H1 (cell line): ENCODE measurements around the gene AIF1L. TPM values are rescaled to one million over a fixed set of nuclear protein-coding genes. Genes with fewer than 3 reads are reported as not detected.

Experiments used
- CTCF ChIA-PET: fragments of 300-600 bp; sonication (Branson Sonifier 250); formaldehyde crosslinking; loops from one replicate; lab custom pipeline; 2021; ENCODE audit not compliant: partially characterized antibody; lab: Charles Lee
- POLR2A ChIA-PET: fragments of 300-600 bp; sonication (Branson Sonifier 250); formaldehyde crosslinking; loops from one replicate; lab custom pipeline; 2021; ENCODE audit warnings: inconsistent platforms; ENCODE audit not compliant: partially characterized antibody; lab: Charles Lee
- DNase-seq, 2 experiments: peaks; one replicate each; pipeline versions ENCODE4 v3.0.0 to v3.0.0-alpha.2; 2010 to 2022; ENCODE audit warnings: low spot score in 2 of 2, low read depth in 1 of 2, mixed read lengths in 1 of 2
- FAIRE-seq: peaks from 2 replicates; lab custom pipeline; 2011; peaks lifted over from hg19 to GRCh38; lab: Jason Lieb, UNC
- H2AFZ ChIP-seq: 2 replicates; pipeline ENCODE4 v1.8.1; 2012; ENCODE audit warnings: low read length, inconsistent platforms
- H2AK5ac ChIP-seq: 2 replicates; pipeline ENCODE4 v1.6.1; 2013; ENCODE audit warnings: low read depth, low read length
- H2BK120ac ChIP-seq: replicated peaks from 2 replicates; pipeline ENCODE3; 2013; ENCODE audit warnings: low read depth, low read length, inconsistent platforms
- H2BK12ac ChIP-seq: 2 replicates; pipeline ENCODE4 v1.6.1; 2013; ENCODE audit warnings: low read depth, low read length
- H2BK15ac ChIP-seq: 2 replicates; pipeline ENCODE4 v1.6.1; 2013; ENCODE audit warnings: low read length
- H2BK20ac ChIP-seq: 2 replicates; pipeline ENCODE4 v1.6.1; 2013; ENCODE audit warnings: low read length
- H2BK5ac ChIP-seq: 2 replicates; pipeline ENCODE4 v1.6.1; 2013; ENCODE audit warnings: low read depth, low read length
- H3K14ac ChIP-seq: 2 replicates; pipeline ENCODE4 v1.6.1; 2013; ENCODE audit warnings: inconsistent platforms; ENCODE audit not compliant: insufficient read length
- H3K18ac ChIP-seq: 2 replicates; pipeline ENCODE4 v1.6.1; 2013; ENCODE audit warnings: low read length; ENCODE audit errors: extremely low read depth
- H3K23ac ChIP-seq: 2 replicates; pipeline ENCODE4 v1.6.1; 2013; ENCODE audit warnings: inconsistent platforms; ENCODE audit not compliant: insufficient read length
- H3K23me2 ChIP-seq: 2 replicates; pipeline ENCODE4 v1.6.1; 2013; ENCODE audit warnings: low read depth, low read length
- H3K27ac ChIP-seq: 2 replicates; pipeline ENCODE4 v1.6.1; 2011; ENCODE audit warnings: low read depth, low read length, inconsistent platforms
- H3K27me3 ChIP-seq, 4 experiments: replicated peaks in 1 of 4; 1 replicate in 1 of 4; 2 replicates in 3 of 4; pipeline versions ENCODE4 v1.6.1 to v1.8.1; 2011 to 2013; ENCODE audit warnings: low read length in 3 of 4, mild to moderate bottlenecking in 3 of 4, inconsistent platforms in 2 of 4, mixed read lengths in 2 of 4, moderate library complexity in 1 of 4; ENCODE audit not compliant: control insufficient read depth in 3 of 4, insufficient read depth in 3 of 4; ENCODE audit errors: extremely low read depth in 1 of 4
- H3K36me3 ChIP-seq, 4 experiments: 2 replicates each; pipeline versions ENCODE4 v1.6.1 to v1.8.1; 2011 to 2013; ENCODE audit warnings: mild to moderate bottlenecking in 4 of 4, low read length in 3 of 4, moderate library complexity in 2 of 4, control low read depth in 1 of 4, inconsistent platforms in 1 of 4; ENCODE audit not compliant: insufficient read depth in 4 of 4, control insufficient read depth in 2 of 4
- H3K4ac ChIP-seq: replicated peaks from 2 replicates; pipeline ENCODE3; 2013; ENCODE audit warnings: low read length, low read depth, mixed read lengths, inconsistent platforms; ENCODE audit not compliant: insufficient read length
- H3K4me1 ChIP-seq, 4 experiments: replicated peaks in 1 of 4; 1 replicate in 1 of 4; 2 replicates in 3 of 4; pipeline versions ENCODE4 v1.6.1 to v1.8.1; 2011 to 2013; ENCODE audit warnings: low read length in 3 of 4, inconsistent platforms in 2 of 4, mixed read lengths in 1 of 4; ENCODE audit not compliant: insufficient read depth in 4 of 4, control insufficient read depth in 3 of 4
- H3K4me2 ChIP-seq, 2 experiments: 2 replicates each; pipeline versions ENCODE4 v1.6.1 to v1.8.1; 2011 to 2013; ENCODE audit warnings: low read depth in 2 of 2, low read length in 2 of 2, control low read depth in 1 of 2, inconsistent platforms in 1 of 2, mild to moderate bottlenecking in 1 of 2; ENCODE audit not compliant: insufficient read depth in 1 of 2
- H3K4me3 ChIP-seq, 4 experiments: fragments of 200-600, 300-600 bp in 1 of 4; sonication (generic), shearing (Covaris generic), sonication (Bioruptor Twin) in 1 of 4; 2 replicates each; pipeline versions ENCODE4 v1.5.1 to v1.8.1; 2011 to 2016; ENCODE audit warnings: low read length in 4 of 4, low read depth in 3 of 4, control low read depth in 2 of 4, inconsistent platforms in 2 of 4, mild to moderate bottlenecking in 2 of 4, mixed read lengths in 1 of 4, moderate library complexity in 1 of 4; ENCODE audit not compliant: insufficient read depth in 2 of 4; ENCODE audit errors: extremely low read depth in 1 of 4
- H3K56ac ChIP-seq: replicated peaks from 2 replicates; pipeline ENCODE3; 2013; ENCODE audit warnings: low read depth, mild to moderate bottlenecking, mixed read lengths, low read length, inconsistent platforms; ENCODE audit not compliant: insufficient read length
- H3K79me1 ChIP-seq: 2 replicates; pipeline ENCODE4 v1.6.1; 2013; ENCODE audit warnings: low read depth, low read length, control low read depth
- H3K79me2 ChIP-seq, 2 experiments: 2 replicates each; pipeline versions ENCODE4 v1.6.1 to v1.8.1; 2012 to 2013; ENCODE audit warnings: low read length in 2 of 2, mild to moderate bottlenecking in 2 of 2, inconsistent platforms in 1 of 2; ENCODE audit not compliant: insufficient read depth in 2 of 2, control insufficient read depth in 1 of 2
- H3K9ac ChIP-seq, 4 experiments: replicated peaks in 1 of 4; 1 replicate in 1 of 4; 2 replicates in 3 of 4; pipeline versions ENCODE4 v1.6.1 to v1.8.1; 2011 to 2013; ENCODE audit warnings: low read depth in 3 of 4, low read length in 3 of 4, control low read depth in 2 of 4, mild to moderate bottlenecking in 2 of 4, moderate library complexity in 2 of 4, inconsistent platforms in 1 of 4; ENCODE audit errors: extremely low read depth in 1 of 4
- H3K9me3 ChIP-seq, 2 experiments: 2 replicates each; pipeline versions ENCODE4 v1.6.1 to v1.8.1; 2012 to 2013; ENCODE audit warnings: mild to moderate bottlenecking in 2 of 2, moderate library complexity in 2 of 2, control low read depth in 1 of 2, inconsistent platforms in 1 of 2, low read depth in 1 of 2, low read length in 1 of 2, mixed read lengths in 1 of 2; ENCODE audit not compliant: insufficient read depth in 2 of 2
- H4K20me1 ChIP-seq, 2 experiments: replicated peaks in 1 of 2; 2 replicates each; pipeline versions ENCODE3 to v1.8.1; 2011 to 2013; ENCODE audit warnings: inconsistent platforms in 2 of 2, low read length in 2 of 2, mild to moderate bottlenecking in 1 of 2; ENCODE audit not compliant: insufficient read depth in 2 of 2, control insufficient read depth in 1 of 2
- H4K5ac ChIP-seq: 2 replicates; pipeline ENCODE4 v1.6.1; 2013; ENCODE audit warnings: low read length, low read depth, mixed read lengths, inconsistent platforms; ENCODE audit not compliant: insufficient read length
- H4K8ac ChIP-seq: 2 replicates; pipeline ENCODE4 v1.8.0; 2013; ENCODE audit warnings: mild to moderate bottlenecking, moderate library complexity, low read length, inconsistent platforms; ENCODE audit not compliant: insufficient read depth; ENCODE audit errors: extremely low read depth
- H4K91ac ChIP-seq: replicated peaks from 2 replicates; pipeline ENCODE3; 2013; ENCODE audit warnings: low read length, mixed read lengths, inconsistent platforms; ENCODE audit not compliant: insufficient read length
- BCL11A ChIP-seq, 2 experiments: IDR thresholded peaks; one replicate each; pipeline ENCODE4 v1.6.1; 2011; ENCODE audit warnings: low read depth in 2 of 2, low read length in 2 of 2, mild to moderate bottlenecking in 2 of 2
- BRCA1 ChIP-seq: IDR thresholded peaks from 2 replicates; pipeline ENCODE4 v1.6.1; 2012; ENCODE audit warnings: low read depth, low read length, improper control_type of control experiment
- CBX8 ChIP-seq: fragments of 300-800, 300-1000 bp; sonication (generic); IDR thresholded peaks from 2 replicates; pipeline ENCODE4 v1.7.1; 2016; ENCODE audit warnings: low read depth, low read length, borderline replicate concordance
- CTBP2 ChIP-seq: IDR thresholded peaks from 2 replicates; pipeline ENCODE4 v1.7.0; 2011; ENCODE audit warnings: borderline replicate concordance, mild to moderate bottlenecking, moderate library complexity, mixed read lengths, low read length; ENCODE audit not compliant: insufficient read depth, insufficient read length
- EP300 ChIP-seq, 2 experiments: IDR thresholded peaks; 1 replicate in 1 of 2; 2 replicates in 1 of 2; pipeline ENCODE4 v1.6.1; 2011 to 2012; ENCODE audit warnings: low read depth in 2 of 2, low read length in 2 of 2, mild to moderate bottlenecking in 2 of 2, borderline replicate concordance in 1 of 2, inconsistent platforms in 1 of 2, moderate library complexity in 1 of 2
- GABPA ChIP-seq: IDR thresholded peaks from 2 replicates; pipeline ENCODE4 v1.6.1; 2011; ENCODE audit warnings: mild to moderate bottlenecking, low read length, moderate library complexity, borderline replicate concordance; ENCODE audit not compliant: insufficient read depth
- GTF2F1 ChIP-seq: IDR thresholded peaks from 2 replicates; pipeline ENCODE4 v1.6.1; 2012; ENCODE audit warnings: low read depth, low read length, improper control_type of control experiment, borderline replicate concordance
- KDM1A ChIP-seq: fragments of 200-600, 300-600 bp; sonication (generic); IDR thresholded peaks from 2 replicates; pipeline ENCODE4 v1.7.1; 2016; ENCODE audit warnings: mild to moderate bottlenecking, low read length, borderline replicate concordance
- NANOG ChIP-seq: IDR thresholded peaks from 2 replicates; pipeline ENCODE4 v1.6.1; 2011; ENCODE audit warnings: low read length, low read depth, mild to moderate bottlenecking, inconsistent platforms; ENCODE audit not compliant: insufficient read depth, poor library complexity, severe bottlenecking
- RXRA ChIP-seq: IDR thresholded peaks from 2 replicates; pipeline ENCODE4 v1.6.1; 2011; ENCODE audit warnings: low read depth, mild to moderate bottlenecking, low read length, moderate library complexity; ENCODE audit not compliant: insufficient read depth
- SUZ12 ChIP-seq: fragments of 200-600 bp; sonication (generic); IDR thresholded peaks from 2 replicates; pipeline ENCODE4 v1.6.1; 2012; ENCODE audit warnings: mild to moderate bottlenecking, inconsistent platforms, low read length, moderate library complexity, mixed read lengths
- TBP ChIP-seq: IDR thresholded peaks from 2 replicates; pipeline ENCODE4 v1.6.1; 2011; ENCODE audit warnings: low read depth, low read length, improper control_type of control experiment
- TEAD4 ChIP-seq: IDR thresholded peaks from 2 replicates; pipeline ENCODE4 v1.6.1; 2012; ENCODE audit warnings: low read depth, low read length, inconsistent platforms, mixed read lengths
- YY1 ChIP-seq: IDR thresholded peaks from 2 replicates; pipeline ENCODE4 v1.6.1; 2011; ENCODE audit warnings: low read depth, mild to moderate bottlenecking, low read length
- WGBS, 2 experiments: shearing (Covaris generic) in 1 of 2; methylation state at CpG; one replicate each; pipeline versions ENCODE4 v1.1.6 to v1.1.7; 2013 to 2015; ENCODE audit warnings: low lambda C conversion rate in 2 of 2, mixed read lengths in 2 of 2, inconsistent platforms in 1 of 2, low coverage in 1 of 2, missing lambda C conversion rate in 1 of 2; ENCODE audit not compliant: insufficient replicate concordance in 2 of 2, insufficient coverage in 1 of 2, insufficient read length in 1 of 2; ENCODE audit errors: extremely low coverage in 1 of 2, missing lambda C conversion rate in 1 of 2; 5-methylcytosine and 5-hydroxymethylcytosine counted together
- polyA plus RNA-seq, 7 experiments: library from polyadenylated mRNA; depleted of rRNA in 3 of 7; stranded (reverse) in 5 of 7; unstranded in 2 of 7; fragments of >200 nt in 5 of 7; fragments of 200-250 nt in 2 of 7; gene quantifications; 1 replicate in 5 of 7; 2 replicates in 1 of 7; 4 replicates in 1 of 7; pipeline versions ENCODE4 v1.2.1 to v1.2.3, GENCODE V29; 2011 to 2013; ENCODE audit warnings: missing spikeins in 2 of 7, mixed read lengths in 2 of 7
- total RNA-seq: library from RNA; stranded (reverse); fragmentation: NEBNext Ultra II Directional; extraction: Animal tissue kit (Norgen Biotek cat#: 25700); gene quantifications from 2 replicates; pipeline ENCODE4 v1.2.1, GENCODE V29; 2021

Gene AIF1L
- total and polyA plus RNA-seq, 2 of the 8 experiments (the other 6 are each of a cell fraction or from before 2014, with no cell fraction given): 70.7 to 149 TPM

DNA sequence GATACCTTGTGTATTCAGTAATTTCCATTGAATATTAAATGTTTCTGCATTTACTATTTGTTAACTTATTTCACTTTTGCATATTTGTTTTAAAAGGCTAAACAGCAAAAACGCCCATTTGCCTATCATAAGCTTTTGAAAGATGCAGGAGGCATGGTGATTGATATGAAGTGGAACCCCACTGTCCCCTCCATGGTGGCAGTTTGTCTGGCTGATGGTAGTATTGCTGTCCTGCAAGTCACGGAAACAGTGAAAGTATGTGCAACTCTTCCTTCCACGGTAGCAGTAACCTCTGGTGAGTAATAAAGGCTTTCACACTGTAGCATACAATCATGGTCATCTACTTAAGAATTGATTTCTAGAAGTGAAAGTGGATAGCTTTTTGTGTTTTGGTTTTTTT, 32.9 kb downstream of the AIF1L start:
- Histone ChIP-seq H3K79me1 (peaks cover 6% of the 10 kb centered on the region), H4K8ac (no peak overlapping the region), H2BK12ac (no peak overlapping the region), H4K91ac (no peak overlapping the region), H3K27me3 (no peaks in the 10 kb centered on the region), H2BK20ac (no peak overlapping the region), H4K20me1 (peaks cover 0 to 8% of the 10 kb centered on the region in 2 experiments), H3K23ac (no peak overlapping the region), H3K9ac (no peak overlapping the region), H2BK15ac (no peak overlapping the region), H2AFZ (no peak overlapping the region), H3K4ac (no peak overlapping the region), H3K9me3 (no peaks in the 10 kb centered on the region), H4K5ac (no peak overlapping the region), H3K14ac (no peak overlapping the region), H3K4me3 (no peak overlapping the region), H2BK5ac (no peak overlapping the region), H3K27ac (no peak overlapping the region), H2BK120ac (no peak overlapping the region), H2AK5ac (no peak overlapping the region), H3K56ac (no peak overlapping the region), H3K79me2 (peaks cover 0 to 16% of the 10 kb centered on the region in 2 experiments; a peak in 2 of 4 replicates), H3K4me2 (no peak overlapping the region), H3K18ac (no peak overlapping the region), H3K36me3 (peaks cover 14 to 59% (median 43%) of the 10 kb centered on the region in 4 experiments; a peak in 7 of 8 replicates), H3K23me2 (peaks cover 7% of the 10 kb centered on the region; the same call in 1 of the 2 replicates), H3K4me1 (peaks cover 0 to 3% (median 0%) of the 10 kb centered on the region in 4 experiments; a peak in 1 of 7 replicates)
- FAIRE-seq: no peak
- 84% methylated on average over 3 of the region's 3 CpGs; no CpG with 5 or more reads in 1 of the 2 experiments for WGBS, 2 experiments
- ChIA-PET CTCF (no interaction called here), POLR2A (interaction anchor here (32.4 kb wide), 1 partner anchor 26 kb away, joined by 751 read pairs; the partner anchor contains the start of gene AIF1L)
- no peak for DNase-seq
- no peak for TF ChIP-seq CTBP2
- no peak for TF ChIP-seq KDM1A
- TF ChIP-seq RXRA: no peak
- TF ChIP-seq NANOG: no peak
- TF ChIP-seq CBX8: no peak
- TF ChIP-seq GTF2F1: no peak
- no peak for TF ChIP-seq BCL11A (IDR thresholded peaks at IDR 0.05; ENCODE audit: low read depth in 2 of 2, low read length in 2 of 2)
- no peak for TF ChIP-seq EP300 (IDR thresholded peaks at IDR 0.05; ENCODE audit: borderline replicate concordance in 1 of 2, low read depth in 2 of 2, low read length in 2 of 2)
- no peak for TF ChIP-seq SUZ12
- no peak for TF ChIP-seq YY1
- TF ChIP-seq TBP: no peak
- TF ChIP-seq GABPA: no peak
- TF ChIP-seq TEAD4: no peak
- TF ChIP-seq BRCA1: no peak
